Measurements from ENCODE around the gene OR52I1.

Gene OR52I1

GRCh38 chr11:4615856-4616444 lies 22.1 kb downstream of the OR52I1 start:
- no peak for DNase-seq

DNA sequence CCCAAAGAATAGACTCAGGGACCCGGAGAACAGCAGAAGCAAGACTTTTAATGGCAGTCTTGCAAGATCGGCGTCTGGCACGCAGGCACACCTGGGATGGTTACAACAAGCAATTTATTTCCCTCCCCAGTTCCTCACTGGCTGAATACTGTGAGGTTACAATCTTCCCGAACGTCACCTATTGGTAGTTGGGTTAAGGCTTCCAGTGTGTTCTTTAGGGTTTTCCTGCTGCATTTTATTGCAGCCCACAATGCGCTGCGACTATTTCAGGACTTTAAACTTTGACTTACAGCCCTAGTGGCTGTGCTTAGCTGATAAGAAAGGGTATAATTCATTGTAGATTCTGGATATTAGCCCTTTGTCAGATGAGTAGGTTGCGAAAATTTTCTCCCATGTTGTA lies 25.7 kb downstream of the OR52I1 start:
- no peak for DNase-seq

DNA sequence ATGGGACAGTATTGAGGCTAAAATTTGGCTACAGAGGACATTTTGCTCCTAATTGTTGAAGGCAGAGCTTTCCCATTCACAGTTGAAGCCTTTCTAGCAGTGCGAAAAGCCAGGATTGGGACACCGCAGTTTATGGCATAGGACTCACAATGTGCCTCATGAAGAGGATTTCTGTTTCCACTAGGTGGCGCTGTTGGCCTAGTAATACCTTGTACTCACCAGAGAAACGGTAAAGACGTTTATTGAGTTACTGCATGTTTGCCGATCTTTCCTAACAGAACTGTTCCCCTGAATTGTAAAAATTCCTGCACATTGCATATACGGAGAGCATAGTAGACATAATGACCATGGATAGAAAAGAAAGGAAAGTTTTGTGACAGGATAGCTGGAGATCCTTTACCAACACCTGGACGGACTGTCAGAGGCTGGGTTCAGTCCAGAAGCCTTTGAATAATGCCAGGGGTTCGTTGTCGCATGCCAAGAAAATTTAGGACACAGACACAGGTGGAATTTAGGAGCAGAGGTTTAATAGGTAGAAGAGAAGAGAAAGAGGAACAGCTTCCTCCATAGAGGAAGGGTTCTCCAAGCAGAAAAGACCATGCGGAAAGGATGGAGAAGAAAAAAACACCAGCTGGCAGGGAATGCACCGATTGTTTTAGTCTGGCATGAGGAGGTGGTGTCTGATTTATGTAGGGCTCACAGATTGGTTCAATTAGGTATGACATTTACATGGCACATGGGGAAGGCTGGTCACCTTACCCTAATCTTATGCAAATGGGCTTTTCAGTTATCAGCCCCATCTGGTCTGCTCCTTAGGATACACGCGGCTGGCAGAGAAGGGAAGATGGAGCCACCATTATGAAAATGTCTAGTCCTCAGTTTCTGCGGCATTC lies 32.6 kb downstream of the OR52I1 start:
- peak; percentile 26 for DNase-seq

GRCh38 chr11:4636136-4636535 lies 42.3 kb downstream of the OR52I1 start:
- DNase-seq, result no peak

DNA sequence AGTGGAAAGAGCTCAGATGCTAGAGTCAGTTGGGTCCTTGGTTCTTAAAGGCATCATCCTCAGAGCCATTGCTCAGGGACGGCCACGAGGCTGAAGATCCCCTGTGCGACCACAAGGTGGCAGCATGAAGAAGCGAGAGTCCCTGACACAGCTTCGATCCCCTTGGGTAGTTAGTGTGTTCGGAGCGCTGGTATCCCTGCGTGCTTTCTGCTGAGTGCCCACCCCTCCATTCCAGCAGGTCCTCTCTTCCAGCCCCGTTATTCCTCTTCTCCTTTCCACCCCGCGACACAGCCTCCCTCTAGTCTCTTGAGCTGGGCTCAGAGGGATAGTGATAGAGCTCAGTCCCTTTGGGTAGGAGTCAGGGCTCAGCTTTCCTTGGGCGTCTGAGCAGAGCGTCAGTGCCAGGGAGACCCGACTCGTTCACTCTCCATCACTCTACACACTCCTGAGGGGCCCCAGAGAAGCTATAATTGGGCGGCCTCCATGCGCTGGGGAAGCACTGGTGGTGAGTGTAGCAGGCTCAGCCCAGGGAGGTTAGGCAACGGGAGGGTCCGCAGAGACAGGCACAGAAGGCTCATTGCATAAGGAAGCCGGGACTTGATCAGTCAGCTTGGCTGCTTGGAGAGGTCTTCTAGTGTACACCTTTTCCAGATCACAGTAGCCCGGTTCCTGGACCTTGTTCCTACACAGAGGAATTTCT lies 43.3 kb downstream of the OR52I1 start, which contains the start of gene OR51D1:
Gene OR51D1 (plus strand): TSS at position 516 of the 700 bp plus-strand sequence. CDS start 2,314 bp downstream, outside the sequence.
- peak; percentile 54 for DNase-seq

GRCh38 chr11:4637662-4638047 lies 43.8 kb downstream of the OR52I1 start:
- no peak for DNase-seq

DNA sequence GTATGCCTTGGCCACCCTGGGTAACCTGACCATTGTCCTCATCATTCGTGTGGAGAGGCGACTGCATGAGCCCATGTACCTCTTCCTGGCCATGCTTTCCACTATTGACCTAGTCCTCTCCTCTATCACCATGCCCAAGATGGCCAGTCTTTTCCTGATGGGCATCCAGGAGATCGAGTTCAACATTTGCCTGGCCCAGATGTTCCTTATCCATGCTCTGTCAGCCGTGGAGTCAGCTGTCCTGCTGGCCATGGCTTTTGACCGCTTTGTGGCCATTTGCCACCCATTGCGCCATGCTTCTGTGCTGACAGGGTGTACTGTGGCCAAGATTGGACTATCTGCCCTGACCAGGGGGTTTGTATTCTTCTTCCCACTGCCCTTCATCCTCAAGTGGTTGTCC lies 46.1 kb downstream of the OR52I1 start:
- no peak for DNase-seq

DNA sequence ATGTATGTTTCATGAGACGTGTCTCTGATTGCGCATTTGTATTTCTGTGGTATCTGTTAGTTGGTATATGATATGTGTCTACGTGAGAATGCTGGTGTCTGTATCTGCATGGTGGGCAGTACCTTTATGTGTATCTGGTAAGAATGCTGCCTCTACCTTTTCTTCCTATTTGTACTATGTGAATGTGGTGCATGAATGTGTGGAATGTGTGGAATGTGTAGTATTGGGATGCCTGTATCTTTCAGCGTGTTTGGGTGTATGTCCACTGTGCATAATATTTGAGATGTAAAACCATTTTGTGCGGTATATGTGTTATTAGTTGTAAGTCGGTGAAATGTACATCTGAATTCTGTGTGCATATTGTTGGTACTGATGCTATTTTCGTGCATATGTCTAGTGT lies 47.7 kb downstream of the OR52I1 start:
- no peak for DNase-seq

DNA sequence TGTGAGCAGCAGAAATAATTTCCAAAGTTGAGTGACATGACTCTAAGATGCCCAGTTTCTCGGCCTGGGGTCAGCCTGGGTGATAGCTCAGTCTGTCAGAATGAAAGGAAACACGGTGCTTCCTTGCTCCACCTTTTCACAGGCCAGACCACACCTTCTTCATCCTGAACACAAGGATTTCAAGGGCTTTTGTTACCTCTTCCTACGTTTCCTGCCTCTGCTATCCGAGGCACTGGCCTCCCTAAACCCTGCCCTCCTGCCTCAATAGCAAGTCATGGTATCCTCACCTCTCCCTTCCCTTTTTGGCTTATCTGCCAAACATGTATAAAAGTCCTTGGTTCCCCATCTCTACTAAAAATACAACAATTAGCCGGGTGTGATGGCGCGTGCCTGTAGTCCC lies 48.2 kb downstream of the OR52I1 start:
- no peak for DNase-seq

DNA sequence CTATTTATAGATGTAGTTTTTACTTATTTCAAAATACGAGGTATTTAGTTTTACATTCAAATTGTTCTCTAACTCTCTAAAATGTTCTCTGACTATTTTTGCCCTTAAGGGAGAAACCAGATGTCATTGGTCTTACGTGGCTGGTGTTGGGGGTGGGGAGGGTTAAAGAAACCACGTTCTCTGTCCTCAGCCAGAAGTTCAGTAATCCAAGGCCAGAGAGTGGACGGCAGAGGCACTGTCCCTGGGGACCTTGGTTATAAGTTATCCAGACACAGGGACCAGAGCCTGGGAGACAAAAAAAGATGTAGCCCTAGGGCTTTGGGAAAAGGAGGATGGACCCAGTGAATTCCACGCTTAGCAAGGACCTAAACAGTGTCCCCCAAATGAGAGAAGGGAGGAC lies 49.2 kb downstream of the OR52I1 start:
- no peak for DNase-seq

- DNase-seq, result no peak
Observed at GRCh38 chr11:4643682-4644081, 49.8 kb downstream of the OR52I1 start, which contains the start of gene OR51E1. Gene OR51E1, plus strand, starts transcription at chr11:4643982. Its CDS starts 8,545 bp downstream, at chr11:4652527.

DNA sequence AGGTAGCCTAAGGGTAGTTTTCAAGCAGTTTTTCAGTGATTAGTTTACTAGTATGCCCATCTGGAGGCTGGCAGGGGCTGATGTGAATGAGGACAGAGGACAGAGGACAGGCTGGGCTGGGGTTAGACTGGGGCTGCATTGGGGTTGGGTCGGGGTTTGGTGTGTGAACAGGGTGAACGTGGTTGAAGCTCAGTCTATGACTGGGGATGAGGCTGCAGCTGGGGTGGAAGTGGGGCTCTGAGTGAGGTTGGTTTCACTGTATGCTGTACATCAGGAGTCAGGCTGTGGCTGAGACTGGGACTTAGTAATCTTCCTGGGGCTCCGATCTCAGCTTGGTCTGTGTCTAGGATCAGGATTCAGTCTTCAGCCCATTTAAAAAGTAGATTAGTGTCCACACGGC lies 50.4 kb downstream of the OR52I1 start:
- no peak for DNase-seq
